D721Med (cell line): ENCODE data around the gene BAZ2B.

ENCODE experiments used
- DNase-seq: peaks from one replicate; pipeline ENCODE4 v3.0.0; 2011; ENCODE audit warnings: low spot score; ENCODE audit not compliant: insufficient read length
- FAIRE-seq: peaks from 2 replicates; lab custom pipeline; 2011; peaks lifted over from hg19 to GRCh38; lab: Jason Lieb, UNC
- TF ChIP-seq, protein P1 (sequence below): IDR thresholded peaks from 2 replicates; pipeline ENCODE4 v1.5.1; 2012; ENCODE audit warnings: mild to moderate bottlenecking, control low read depth; ENCODE audit not compliant: insufficient read depth; ENCODE audit errors: missing control alignments

The BAZ2B gene

DNA sequence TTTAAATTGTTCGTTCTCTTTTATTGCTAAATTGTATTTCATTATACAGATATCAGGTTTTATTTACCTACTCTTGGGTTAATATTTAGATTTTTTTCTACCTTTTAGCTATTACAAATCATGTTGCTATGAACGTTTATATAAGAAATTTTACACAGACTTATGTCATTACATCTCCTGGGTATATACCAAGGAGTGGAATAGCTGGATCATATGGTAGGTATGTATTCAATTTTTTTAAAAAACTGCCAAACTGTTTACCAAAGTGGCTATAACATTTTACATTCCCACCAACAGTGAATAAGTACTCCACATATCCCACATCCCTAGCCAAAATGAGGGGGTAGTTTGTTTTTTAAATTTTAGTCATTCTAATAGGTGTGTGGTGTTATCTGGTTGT lies 32.3 kb upstream of the BAZ2B start:
- TF ChIP-seq, protein P1, sequence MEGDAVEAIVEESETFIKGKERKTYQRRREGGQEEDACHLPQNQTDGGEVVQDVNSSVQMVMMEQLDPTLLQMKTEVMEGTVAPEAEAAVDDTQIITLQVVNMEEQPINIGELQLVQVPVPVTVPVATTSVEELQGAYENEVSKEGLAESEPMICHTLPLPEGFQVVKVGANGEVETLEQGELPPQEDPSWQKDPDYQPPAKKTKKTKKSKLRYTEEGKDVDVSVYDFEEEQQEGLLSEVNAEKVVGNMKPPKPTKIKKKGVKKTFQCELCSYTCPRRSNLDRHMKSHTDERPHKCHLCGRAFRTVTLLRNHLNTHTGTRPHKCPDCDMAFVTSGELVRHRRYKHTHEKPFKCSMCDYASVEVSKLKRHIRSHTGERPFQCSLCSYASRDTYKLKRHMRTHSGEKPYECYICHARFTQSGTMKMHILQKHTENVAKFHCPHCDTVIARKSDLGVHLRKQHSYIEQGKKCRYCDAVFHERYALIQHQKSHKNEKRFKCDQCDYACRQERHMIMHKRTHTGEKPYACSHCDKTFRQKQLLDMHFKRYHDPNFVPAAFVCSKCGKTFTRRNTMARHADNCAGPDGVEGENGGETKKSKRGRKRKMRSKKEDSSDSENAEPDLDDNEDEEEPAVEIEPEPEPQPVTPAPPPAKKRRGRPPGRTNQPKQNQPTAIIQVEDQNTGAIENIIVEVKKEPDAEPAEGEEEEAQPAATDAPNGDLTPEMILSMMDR = no peak
- DNase-seq (no peak), FAIRE-seq (no peak)

DNA sequence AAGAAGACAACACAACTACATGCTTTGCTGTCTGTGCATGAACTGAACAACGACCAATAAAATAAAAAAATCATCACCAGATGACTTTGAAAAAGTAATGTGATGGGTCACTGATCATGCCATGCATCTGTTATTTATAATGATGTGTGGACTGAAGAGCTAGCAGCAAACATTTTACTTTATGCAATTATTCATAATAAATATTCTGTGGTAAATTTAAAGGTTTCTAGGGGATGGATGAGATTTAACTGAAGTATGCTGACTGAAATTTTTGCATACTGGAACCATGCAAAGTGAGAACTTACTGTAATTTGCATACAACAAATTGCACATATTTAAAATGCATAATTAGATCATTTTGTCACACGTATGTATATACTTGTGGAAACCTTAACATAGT lies 31.3 kb upstream of the BAZ2B start:
- TF ChIP-seq, protein P1 = no peak
- DNase-seq (no peak), FAIRE-seq (no peak)

GRCh38 chr2:159640176-159640575 lies 23.8 kb upstream of the BAZ2B start:
- TF ChIP-seq, protein P1 = no peak
- FAIRE-seq = no peak
- no peak for DNase-seq

GRCh38 chr2:159639712-159640111 lies 23.4 kb upstream of the BAZ2B start:
- DNase-seq (no peak), FAIRE-seq (no peak)
- TF ChIP-seq, protein P1 = no peak

GRCh38 chr2:159639071-159639470 lies 22.7 kb upstream of the BAZ2B start:
- DNase-seq = no peak
- no peak for FAIRE-seq
- TF ChIP-seq, protein P1 = no peak

DNA sequence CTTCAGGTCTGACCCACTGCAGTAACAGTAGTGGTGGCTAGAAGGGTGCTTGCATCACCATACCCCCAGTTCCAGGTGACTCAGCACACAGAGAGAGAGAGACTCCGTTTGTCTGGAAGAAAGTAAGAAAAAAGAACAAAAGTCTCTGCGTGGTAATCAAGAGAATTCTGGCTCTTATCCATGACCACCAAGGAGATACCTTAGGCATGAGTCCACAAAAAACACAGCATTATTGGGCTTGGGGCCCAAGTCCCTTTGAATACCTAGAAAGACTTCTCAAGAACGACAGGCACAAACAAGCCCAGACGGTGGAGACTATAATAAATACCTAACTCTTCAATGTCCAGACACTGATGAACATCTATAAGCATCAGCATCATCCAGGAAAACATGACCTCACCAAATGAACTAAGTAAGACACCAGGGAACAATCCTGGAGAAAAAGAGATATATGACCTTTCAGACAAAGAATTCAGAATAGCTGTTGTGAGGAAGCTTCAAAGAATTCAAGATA lies 21.7 kb upstream of the BAZ2B start:
- no peak for FAIRE-seq
- no peak for DNase-seq
- TF ChIP-seq, protein P1 = no peak

DNA sequence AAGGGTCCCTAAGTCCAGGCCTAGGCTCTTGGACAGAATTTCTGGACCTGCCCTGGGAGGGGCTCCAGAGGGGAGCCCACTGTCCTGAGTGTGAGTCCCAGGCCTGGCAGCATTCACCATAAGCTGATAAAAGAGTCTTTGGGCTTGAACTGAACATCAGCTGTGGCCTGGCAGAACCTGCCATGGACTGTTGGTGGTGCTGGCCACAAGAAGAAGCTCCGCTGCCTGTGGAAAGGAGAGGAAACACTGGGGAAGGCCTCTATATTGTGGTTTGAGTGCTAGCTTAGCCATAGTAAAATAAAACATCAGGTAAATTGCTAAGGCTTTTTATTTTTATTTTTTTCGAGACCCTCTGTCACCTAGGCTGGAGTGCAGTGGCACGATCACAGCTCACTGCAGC lies 20.9 kb upstream of the BAZ2B start:
- FAIRE-seq (no peak), DNase-seq (no peak)
- TF ChIP-seq, protein P1 = no peak
